Measurements from ENCODE around the gene PDZK1IP1. TPM values are rescaled to one million over a fixed set of nuclear protein-coding genes. Genes with fewer than 3 reads are reported as not detected.

The PDZK1IP1 gene
- total and polyA plus RNA-seq, 4 donors, result 0.75 to 2.2 (median 0.98) TPM

- TF ChIP-seq, protein P1, sequence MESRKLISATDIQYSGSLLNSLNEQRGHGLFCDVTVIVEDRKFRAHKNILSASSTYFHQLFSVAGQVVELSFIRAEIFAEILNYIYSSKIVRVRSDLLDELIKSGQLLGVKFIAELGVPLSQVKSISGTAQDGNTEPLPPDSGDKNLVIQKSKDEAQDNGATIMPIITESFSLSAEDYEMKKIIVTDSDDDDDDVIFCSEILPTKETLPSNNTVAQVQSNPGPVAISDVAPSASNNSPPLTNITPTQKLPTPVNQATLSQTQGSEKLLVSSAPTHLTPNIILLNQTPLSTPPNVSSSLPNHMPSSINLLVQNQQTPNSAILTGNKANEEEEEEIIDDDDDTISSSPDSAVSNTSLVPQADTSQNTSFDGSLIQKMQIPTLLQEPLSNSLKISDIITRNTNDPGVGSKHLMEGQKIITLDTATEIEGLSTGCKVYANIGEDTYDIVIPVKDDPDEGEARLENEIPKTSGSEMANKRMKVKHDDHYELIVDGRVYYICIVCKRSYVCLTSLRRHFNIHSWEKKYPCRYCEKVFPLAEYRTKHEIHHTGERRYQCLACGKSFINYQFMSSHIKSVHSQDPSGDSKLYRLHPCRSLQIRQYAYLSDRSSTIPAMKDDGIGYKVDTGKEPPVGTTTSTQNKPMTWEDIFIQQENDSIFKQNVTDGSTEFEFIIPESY (IDR thresholded peaks at IDR 0.05), result no peak
These were observed 11.3 kb upstream of the PDZK1IP1 start (continued) for GRCh38 chr1:47201179-47201578.

- H3K27ac ChIP-seq (ENCODE audit: low read depth in 1 of 2, low read length in 2 of 2), result no peak overlapping the region
- TF ChIP-seq SP1 (IDR thresholded peaks at IDR 0.05), result no peak
- TF ChIP-seq, protein P2, sequence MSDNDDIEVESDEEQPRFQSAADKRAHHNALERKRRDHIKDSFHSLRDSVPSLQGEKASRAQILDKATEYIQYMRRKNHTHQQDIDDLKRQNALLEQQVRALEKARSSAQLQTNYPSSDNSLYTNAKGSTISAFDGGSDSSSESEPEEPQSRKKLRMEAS (IDR thresholded peaks at IDR 0.05), result no peak
- TF ChIP-seq, protein P1 (IDR thresholded peaks at IDR 0.05), result no peak
- TF ChIP-seq TAF1 (conservative IDR thresholded peaks at IDR 0.05), result no peak
- no peak for TF ChIP-seq HNF4A (conservative IDR thresholded peaks at IDR 0.05)
- no peak for TF ChIP-seq CTCF (IDR thresholded peaks at IDR 0.05; ENCODE audit: low read depth, low read length, missing input control)
- TF ChIP-seq JUND (IDR thresholded peaks at IDR 0.05), result no peak
- no peak for TF ChIP-seq NR2F2 (IDR thresholded peaks at IDR 0.05)
- no peaks in the 10 kb centered on the region for H3K9me3 ChIP-seq (ENCODE audit: control insufficient read depth in 4 of 4, low read length in 3 of 4)
- peaks cover 0 to 2% (median 0%) of the 10 kb centered on the region in 4 donors for H3K27me3 ChIP-seq (ENCODE audit: control insufficient read depth in 4 of 4, insufficient read depth in 4 of 4, low read length in 3 of 4)
- no peak for DNase-seq (ENCODE audit: low spot score)
- H3K4me1 ChIP-seq (ENCODE audit: control insufficient read depth in 4 of 4, insufficient read depth in 4 of 4, low read length in 3 of 4), result no peaks in the 10 kb centered on the region
- 84% methylated on average over 4 of the region's 4 CpGs for WGBS
- no peak overlapping the region for H3K4me3 ChIP-seq (ENCODE audit: low read depth in 1 of 3, low read length in 3 of 3)
- H3K36me3 ChIP-seq (ENCODE audit: control insufficient read depth in 4 of 4, insufficient read depth in 3 of 4, low read depth in 1 of 4, low read length in 3 of 4), result no peaks in the 10 kb centered on the region
- H3K9ac ChIP-seq (ENCODE audit: low read depth in 1 of 2, low read length in 2 of 2), result no peak overlapping the region
These were observed 8.4 kb upstream of the PDZK1IP1 start for GRCh38 chr1:47198214-47198613.

- Histone ChIP-seq H3K27ac (ENCODE audit: low read depth in 1 of 2, low read length in 2 of 2) (no peak overlapping the region), H3K9me3 (ENCODE audit: control insufficient read depth in 4 of 4, low read length in 3 of 4) (no peaks in the 10 kb centered on the region), H3K27me3 (ENCODE audit: control insufficient read depth in 4 of 4, insufficient read depth in 4 of 4, low read length in 3 of 4) (peaks cover 0 to 2% (median 0%) of the 10 kb centered on the region in 4 donors), H3K36me3 (ENCODE audit: control insufficient read depth in 4 of 4, insufficient read depth in 3 of 4, low read depth in 1 of 4, low read length in 3 of 4) (no peaks in the 10 kb centered on the region), H3K4me3 (ENCODE audit: low read depth in 1 of 3, low read length in 3 of 3) (no peak overlapping the region), H3K4me1 (ENCODE audit: control insufficient read depth in 4 of 4, insufficient read depth in 4 of 4, low read length in 3 of 4) (peaks cover 0 to 5% (median 2%) of the 10 kb centered on the region in 4 donors), H3K9ac (ENCODE audit: low read depth in 1 of 2, low read length in 2 of 2) (no peak overlapping the region)
- WGBS, result 64% methylated on average over 3 of the region's 3 CpGs
- no peak for DNase-seq (ENCODE audit: low spot score)
- TF ChIP-seq ATF3 (IDR thresholded peaks at IDR 0.05) (no peak), EGR1 (IDR thresholded peaks at IDR 0.05; ENCODE audit: low read depth in 2 of 2) (no peak), FOXA2 (IDR thresholded peaks at IDR 0.05) (no peak), RXRA (IDR thresholded peaks at IDR 0.05) (no peak), YY1 (IDR thresholded peaks at IDR 0.05) (no peak), HNF4G (IDR thresholded peaks at IDR 0.05) (no peak), FOXA1 (IDR thresholded peaks at IDR 0.05) (no peak), SP1 (IDR thresholded peaks at IDR 0.05) (no peak), CTCF (IDR thresholded peaks at IDR 0.05; ENCODE audit: low read depth, low read length, missing input control) (no peak), GABPA (IDR thresholded peaks at IDR 0.05 in 1 of 2, conservative IDR thresholded peaks at IDR 0.05 in 1 of 2) (no peak), HNF4A (conservative IDR thresholded peaks at IDR 0.05) (no peak), TAF1 (conservative IDR thresholded peaks at IDR 0.05) (no peak)
- TF ChIP-seq, protein P3, sequence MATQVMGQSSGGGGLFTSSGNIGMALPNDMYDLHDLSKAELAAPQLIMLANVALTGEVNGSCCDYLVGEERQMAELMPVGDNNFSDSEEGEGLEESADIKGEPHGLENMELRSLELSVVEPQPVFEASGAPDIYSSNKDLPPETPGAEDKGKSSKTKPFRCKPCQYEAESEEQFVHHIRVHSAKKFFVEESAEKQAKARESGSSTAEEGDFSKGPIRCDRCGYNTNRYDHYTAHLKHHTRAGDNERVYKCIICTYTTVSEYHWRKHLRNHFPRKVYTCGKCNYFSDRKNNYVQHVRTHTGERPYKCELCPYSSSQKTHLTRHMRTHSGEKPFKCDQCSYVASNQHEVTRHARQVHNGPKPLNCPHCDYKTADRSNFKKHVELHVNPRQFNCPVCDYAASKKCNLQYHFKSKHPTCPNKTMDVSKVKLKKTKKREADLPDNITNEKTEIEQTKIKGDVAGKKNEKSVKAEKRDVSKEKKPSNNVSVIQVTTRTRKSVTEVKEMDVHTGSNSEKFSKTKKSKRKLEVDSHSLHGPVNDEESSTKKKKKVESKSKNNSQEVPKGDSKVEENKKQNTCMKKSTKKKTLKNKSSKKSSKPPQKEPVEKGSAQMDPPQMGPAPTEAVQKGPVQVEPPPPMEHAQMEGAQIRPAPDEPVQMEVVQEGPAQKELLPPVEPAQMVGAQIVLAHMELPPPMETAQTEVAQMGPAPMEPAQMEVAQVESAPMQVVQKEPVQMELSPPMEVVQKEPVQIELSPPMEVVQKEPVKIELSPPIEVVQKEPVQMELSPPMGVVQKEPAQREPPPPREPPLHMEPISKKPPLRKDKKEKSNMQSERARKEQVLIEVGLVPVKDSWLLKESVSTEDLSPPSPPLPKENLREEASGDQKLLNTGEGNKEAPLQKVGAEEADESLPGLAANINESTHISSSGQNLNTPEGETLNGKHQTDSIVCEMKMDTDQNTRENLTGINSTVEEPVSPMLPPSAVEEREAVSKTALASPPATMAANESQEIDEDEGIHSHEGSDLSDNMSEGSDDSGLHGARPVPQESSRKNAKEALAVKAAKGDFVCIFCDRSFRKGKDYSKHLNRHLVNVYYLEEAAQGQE (IDR thresholded peaks at IDR 0.05), result no peak
- TF ChIP-seq, protein P2 (IDR thresholded peaks at IDR 0.05), result no peak
These were observed 6.8 kb upstream of the PDZK1IP1 start for GRCh38 chr1:47196622-47197021.
